ENCODE measurements around the gene ASAP3.

DNA sequence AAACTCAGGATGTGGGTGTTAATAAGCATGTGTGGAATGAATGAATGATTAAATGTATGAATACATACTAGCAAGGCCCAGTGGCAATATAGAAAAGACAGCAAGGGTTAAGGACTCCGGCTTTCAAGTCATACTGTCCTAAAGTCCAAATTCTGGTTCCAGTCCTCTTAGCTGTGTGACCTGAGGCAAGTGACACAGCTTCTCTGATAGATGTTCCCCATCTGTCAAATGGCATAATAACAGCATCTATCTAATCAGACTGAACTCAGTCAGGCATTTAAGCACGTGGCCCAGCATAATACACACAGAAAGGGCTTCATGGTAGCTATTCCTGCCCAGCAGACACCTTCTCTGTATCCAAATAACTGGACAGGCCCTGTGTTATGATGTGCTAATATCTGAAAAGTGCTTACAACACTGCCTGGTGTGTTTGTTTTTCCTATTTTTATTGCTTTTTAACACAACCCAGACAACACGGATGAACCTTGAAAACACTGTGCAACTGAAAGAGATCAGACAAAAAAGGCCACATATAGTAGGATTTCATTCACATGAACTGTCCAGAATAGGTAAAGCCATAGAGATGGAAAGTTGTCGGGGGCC is 12.4 kb downstream of the ASAP3 start:
- no peak for TF ChIP-seq POLR2A (IDR thresholded peaks at IDR 0.05)
- TF ChIP-seq, protein P1, sequence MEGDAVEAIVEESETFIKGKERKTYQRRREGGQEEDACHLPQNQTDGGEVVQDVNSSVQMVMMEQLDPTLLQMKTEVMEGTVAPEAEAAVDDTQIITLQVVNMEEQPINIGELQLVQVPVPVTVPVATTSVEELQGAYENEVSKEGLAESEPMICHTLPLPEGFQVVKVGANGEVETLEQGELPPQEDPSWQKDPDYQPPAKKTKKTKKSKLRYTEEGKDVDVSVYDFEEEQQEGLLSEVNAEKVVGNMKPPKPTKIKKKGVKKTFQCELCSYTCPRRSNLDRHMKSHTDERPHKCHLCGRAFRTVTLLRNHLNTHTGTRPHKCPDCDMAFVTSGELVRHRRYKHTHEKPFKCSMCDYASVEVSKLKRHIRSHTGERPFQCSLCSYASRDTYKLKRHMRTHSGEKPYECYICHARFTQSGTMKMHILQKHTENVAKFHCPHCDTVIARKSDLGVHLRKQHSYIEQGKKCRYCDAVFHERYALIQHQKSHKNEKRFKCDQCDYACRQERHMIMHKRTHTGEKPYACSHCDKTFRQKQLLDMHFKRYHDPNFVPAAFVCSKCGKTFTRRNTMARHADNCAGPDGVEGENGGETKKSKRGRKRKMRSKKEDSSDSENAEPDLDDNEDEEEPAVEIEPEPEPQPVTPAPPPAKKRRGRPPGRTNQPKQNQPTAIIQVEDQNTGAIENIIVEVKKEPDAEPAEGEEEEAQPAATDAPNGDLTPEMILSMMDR (IDR thresholded peaks at IDR 0.05): no peak

Measured in upper lobe of left lung (tissue), 4 donors.